Endothelial cell of umbilical vein (primary cell): ENCODE data around the gene TMEM171.

ENCODE experiments used
- JUN ChIP-seq: IDR thresholded peaks from 2 replicates; pipeline ENCODE4 v1.6.1; 2011; ENCODE audit warnings: borderline replicate concordance, low read depth; ENCODE audit not compliant: insufficient read length, insufficient read depth
- POLR2A ChIP-seq: IDR thresholded peaks from 2 replicates; pipeline ENCODE4 v1.6.1; 2012; ENCODE audit warnings: low read depth, mild to moderate bottlenecking, control low read depth, low read length
- TF ChIP-seq, protein P1 (sequence below), 2 donors: IDR thresholded peaks; 1 replicate in 1 of 2; 2 replicates in 1 of 2; pipeline ENCODE4 v1.5.1; 2011; ENCODE audit warnings: low read length in 2 of 2, mild to moderate bottlenecking in 2 of 2, moderate library complexity in 2 of 2, control low read depth in 1 of 2, inconsistent platforms in 1 of 2, low read depth in 1 of 2; ENCODE audit not compliant: insufficient read depth in 1 of 2; ENCODE audit errors: extremely low read depth in 1 of 2
- TF ChIP-seq, protein P2 (sequence below): IDR thresholded peaks from 2 replicates; pipeline ENCODE4 v1.6.1; 2011; ENCODE audit not compliant: insufficient read depth, insufficient read length

DNA sequence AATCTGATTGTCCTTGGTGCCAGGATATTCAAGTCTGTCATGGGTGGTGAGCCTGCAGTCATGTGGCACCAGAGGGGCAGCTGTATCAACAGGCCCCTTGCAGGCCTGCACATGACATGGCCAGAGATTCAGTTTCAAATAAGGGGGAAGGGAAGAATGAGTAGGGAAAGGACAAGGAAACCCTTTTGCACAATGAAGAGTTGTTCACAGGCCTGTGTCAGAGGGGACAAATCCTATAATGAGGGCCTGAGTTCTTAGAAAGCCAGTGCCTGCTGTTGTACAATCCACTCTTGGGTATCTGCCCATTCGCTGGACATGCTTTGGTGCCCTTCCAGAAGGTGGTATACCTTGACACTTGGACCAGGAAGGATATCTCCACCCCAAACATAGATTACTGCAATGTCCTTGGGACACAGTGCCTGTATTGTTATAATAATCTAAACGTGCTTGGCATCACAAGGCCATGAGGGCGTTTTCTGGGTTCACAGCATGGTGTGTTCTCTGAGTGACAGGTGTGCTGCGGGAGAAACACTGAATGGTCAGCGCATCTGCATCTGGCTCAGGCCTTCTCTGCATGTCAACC, 1.9 kb upstream of the TMEM171 start:
- TF ChIP-seq, protein P1, sequence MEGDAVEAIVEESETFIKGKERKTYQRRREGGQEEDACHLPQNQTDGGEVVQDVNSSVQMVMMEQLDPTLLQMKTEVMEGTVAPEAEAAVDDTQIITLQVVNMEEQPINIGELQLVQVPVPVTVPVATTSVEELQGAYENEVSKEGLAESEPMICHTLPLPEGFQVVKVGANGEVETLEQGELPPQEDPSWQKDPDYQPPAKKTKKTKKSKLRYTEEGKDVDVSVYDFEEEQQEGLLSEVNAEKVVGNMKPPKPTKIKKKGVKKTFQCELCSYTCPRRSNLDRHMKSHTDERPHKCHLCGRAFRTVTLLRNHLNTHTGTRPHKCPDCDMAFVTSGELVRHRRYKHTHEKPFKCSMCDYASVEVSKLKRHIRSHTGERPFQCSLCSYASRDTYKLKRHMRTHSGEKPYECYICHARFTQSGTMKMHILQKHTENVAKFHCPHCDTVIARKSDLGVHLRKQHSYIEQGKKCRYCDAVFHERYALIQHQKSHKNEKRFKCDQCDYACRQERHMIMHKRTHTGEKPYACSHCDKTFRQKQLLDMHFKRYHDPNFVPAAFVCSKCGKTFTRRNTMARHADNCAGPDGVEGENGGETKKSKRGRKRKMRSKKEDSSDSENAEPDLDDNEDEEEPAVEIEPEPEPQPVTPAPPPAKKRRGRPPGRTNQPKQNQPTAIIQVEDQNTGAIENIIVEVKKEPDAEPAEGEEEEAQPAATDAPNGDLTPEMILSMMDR (IDR thresholded peaks at IDR 0.05; ENCODE audit: extremely low read depth in 1 of 2, insufficient read depth in 1 of 2, low read depth in 1 of 2, low read length in 2 of 2), result no peak
- TF ChIP-seq JUN (no peak), POLR2A (no peak)
- TF ChIP-seq, protein P2, sequence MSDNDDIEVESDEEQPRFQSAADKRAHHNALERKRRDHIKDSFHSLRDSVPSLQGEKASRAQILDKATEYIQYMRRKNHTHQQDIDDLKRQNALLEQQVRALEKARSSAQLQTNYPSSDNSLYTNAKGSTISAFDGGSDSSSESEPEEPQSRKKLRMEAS, result no peak
